Endothelial cell of umbilical vein (primary cell): ENCODE measurements around the gene KBTBD4. TPM values are rescaled to one million over a fixed set of nuclear protein-coding genes. Genes with fewer than 3 reads are reported as not detected.

ENCODE experiments used
- BruUV-seq: library from RNA; stranded (reverse); fragments of 400-500 nt; replicated peaks from 2 replicates; lab custom pipeline; 2021; lab: Mats Ljungman, UMichigan
- CTCF ChIA-PET: fragments of 300-600, 350-600 bp; sonication (Branson Sonifier 250); formaldehyde crosslinking; loops from one replicate; lab custom pipeline; 2021; ENCODE audit warnings: antibody characterized with exemption, inconsistent platforms; lab: Charles Lee
- POLR2A ChIA-PET: fragments of 300-600, 350-600 bp; sonication (Branson Sonifier 250); formaldehyde crosslinking; loops from one replicate; lab custom pipeline; 2021; ENCODE audit warnings: antibody characterized with exemption, inconsistent platforms; lab: Charles Lee
- DNase-seq: peaks from one replicate; pipeline ENCODE4 v3.0.0-alpha.2; 2011; ENCODE audit warnings: low read depth, low spot score
- FAIRE-seq: peaks from 2 replicates; lab custom pipeline; 2011; peaks lifted over from hg19 to GRCh38; lab: Jason Lieb, UNC
- H2AFZ ChIP-seq: 2 replicates; pipeline ENCODE4 v1.6.0; 2012; ENCODE audit warnings: low read depth, low read length, control low read depth, inconsistent platforms
- H3K27ac ChIP-seq: 2 replicates; pipeline ENCODE4 v1.5.1; 2011; ENCODE audit warnings: low read depth, mild to moderate bottlenecking, control low read depth, low read length, moderate library complexity; ENCODE audit not compliant: insufficient read depth
- H3K27me3 ChIP-seq, 2 experiments: 2 replicates each; pipeline versions ENCODE4 v1.6.0 to v1.6.1; 2011; ENCODE audit warnings: low read length in 2 of 2, mixed read lengths in 1 of 2; ENCODE audit not compliant: control insufficient read depth in 2 of 2, insufficient read depth in 2 of 2
- H3K36me3 ChIP-seq, 2 experiments: 2 replicates in 1 of 2; 3 replicates in 1 of 2; pipeline ENCODE4 v1.5.1; 2011; ENCODE audit warnings: low read length in 2 of 2, mild to moderate bottlenecking in 1 of 2, moderate library complexity in 1 of 2; ENCODE audit not compliant: control insufficient read depth in 2 of 2, insufficient read depth in 2 of 2; ENCODE audit errors: extremely low read depth in 1 of 2
- H3K4me1 ChIP-seq: 3 replicates; pipeline ENCODE4 v1.5.1; 2011; ENCODE audit warnings: mild to moderate bottlenecking, low read length; ENCODE audit not compliant: control insufficient read depth, insufficient read depth; ENCODE audit errors: extremely low read depth
- H3K4me2 ChIP-seq: 2 replicates; pipeline ENCODE4 v1.6.1; 2011; ENCODE audit warnings: low read length, control low read depth, mixed read lengths; ENCODE audit not compliant: insufficient read depth
- H3K4me3 ChIP-seq, 3 experiments: fragments of 200-600 bp in 1 of 3; sonication (generic), shearing (Covaris generic) in 1 of 3; replicated peaks in 1 of 3; 2 replicates each; pipeline ENCODE4 v1.5.1; 2011 to 2016; ENCODE audit warnings: control low read depth in 3 of 3, low read length in 3 of 3, mild to moderate bottlenecking in 2 of 3, inconsistent platforms in 1 of 3, low read depth in 1 of 3, moderate library complexity in 1 of 3; ENCODE audit not compliant: insufficient read depth in 1 of 3
- H3K79me2 ChIP-seq: 2 replicates; pipeline ENCODE4 v1.6.0; 2012; ENCODE audit warnings: low read length, inconsistent platforms; ENCODE audit not compliant: control insufficient read depth, insufficient read depth
- H3K9ac ChIP-seq: replicated peaks from 2 replicates; pipeline ENCODE3; 2011; ENCODE audit warnings: low read length, control low read depth; ENCODE audit not compliant: insufficient read depth; ENCODE audit errors: extremely low read depth
- H3K9me1 ChIP-seq: replicated peaks from 3 replicates; pipeline ENCODE4 v1.6.0; 2011; ENCODE audit warnings: mild to moderate bottlenecking, low read length; ENCODE audit not compliant: control insufficient read depth, insufficient read depth; ENCODE audit errors: extremely low read depth
- H3K9me3 ChIP-seq: replicated peaks from 2 replicates; pipeline ENCODE4 v1.5.1; 2012; ENCODE audit warnings: low read length, inconsistent platforms; ENCODE audit not compliant: control insufficient read depth, insufficient read depth
- H4K20me1 ChIP-seq: replicated peaks from 2 replicates; pipeline ENCODE3; 2011; ENCODE audit warnings: mild to moderate bottlenecking, low read length; ENCODE audit not compliant: control insufficient read depth, insufficient read depth; ENCODE audit errors: extremely low read depth
- CTCF ChIP-seq, 2 donors: IDR thresholded peaks; 1 replicate in 1 of 2; 2 replicates in 1 of 2; pipeline ENCODE4 v1.5.1; 2011; ENCODE audit warnings: low read length in 2 of 2, mild to moderate bottlenecking in 2 of 2, moderate library complexity in 2 of 2, control low read depth in 1 of 2, inconsistent platforms in 1 of 2, low read depth in 1 of 2; ENCODE audit not compliant: insufficient read depth in 1 of 2; ENCODE audit errors: extremely low read depth in 1 of 2
- EZH2 ChIP-seq: IDR thresholded peaks from 2 replicates; pipeline ENCODE4 v1.6.1; 2012; ENCODE audit warnings: borderline replicate concordance, low read depth, mild to moderate bottlenecking, moderate library complexity, low read length, inconsistent platforms; ENCODE audit not compliant: severe bottlenecking
- FOS ChIP-seq: IDR thresholded peaks from 2 replicates; pipeline ENCODE4 v1.6.1; 2011; ENCODE audit warnings: mild to moderate bottlenecking, low read length, moderate library complexity, borderline replicate concordance; ENCODE audit not compliant: insufficient read depth
- GATA2 ChIP-seq: IDR thresholded peaks from 2 replicates; pipeline ENCODE4 v1.7.0; 2011; ENCODE audit warnings: low read depth, mild to moderate bottlenecking, moderate library complexity, mixed read lengths, low read length; ENCODE audit not compliant: insufficient read length, insufficient read depth
- JUN ChIP-seq: IDR thresholded peaks from 2 replicates; pipeline ENCODE4 v1.6.1; 2011; ENCODE audit warnings: borderline replicate concordance, low read depth; ENCODE audit not compliant: insufficient read length, insufficient read depth
- MAX ChIP-seq: IDR thresholded peaks from 2 replicates; pipeline ENCODE4 v1.6.1; 2011; ENCODE audit not compliant: insufficient read depth, insufficient read length
- MYC ChIP-seq: IDR thresholded peaks from one replicate; pipeline ENCODE4 v1.6.1; 2011; ENCODE audit warnings: mild to moderate bottlenecking, low read depth, low read length
- POLR2A ChIP-seq: IDR thresholded peaks from 2 replicates; pipeline ENCODE4 v1.6.1; 2012; ENCODE audit warnings: low read depth, mild to moderate bottlenecking, control low read depth, low read length
- POLR2AphosphoS5 ChIP-seq: IDR thresholded peaks from 2 replicates; pipeline ENCODE4 v1.6.1; 2012; ENCODE audit warnings: low read depth, mild to moderate bottlenecking, control low read depth, low read length, moderate library complexity; ENCODE audit not compliant: insufficient read depth
- dilution Hi-C: fragments of 300-500 bp; cut with MboI; formaldehyde crosslinking; loops from one replicate; pipeline ENCODE4 v1.15.0; 2019; ENCODE audit warnings: low sequenced_read_pairs; ENCODE audit not compliant: extremely low pct_ligation_motif_present
- intact Hi-C: fragments of 100-400 bp; cut with micrococcal nuclease; formaldehyde crosslinking; loops from one replicate; pipeline ENCODE4 v1.10.0; 2022
- polyA plus RNA-seq, 4 experiments: library from polyadenylated mRNA; depleted of rRNA in 3 of 4; stranded (reverse) in 3 of 4; unstranded in 1 of 4; fragments of >200 nt; gene quantifications; 2 replicates each; pipeline versions ENCODE4 v1.2.1 to v1.2.3, GENCODE V29; 2011 to 2012; ENCODE audit warnings: missing spikeins in 1 of 4
- total RNA-seq: library from RNA; stranded (reverse); gene quantifications from 2 replicates; pipeline ENCODE4 v1.2.3, GENCODE V29; 2021

KBTBD4 gene
- total and polyA plus RNA-seq, 2 donors (not counting 3 experiments of a cell fraction or from before 2014, with no cell fraction given): 16.3 to 23.2 TPM

GRCh38 chr11:47628026-47628425, 49.3 kb upstream of the KBTBD4 start:
- FAIRE-seq: no peak
- H3K4me3 ChIP-seq: no peak overlapping the region
- peaks cover 12 to 25% of the 10 kb centered on the region in 2 experiments for H3K36me3 ChIP-seq
- H3K9me1 ChIP-seq: no peaks in the 10 kb centered on the region
- no peaks in the 10 kb centered on the region for H3K27me3 ChIP-seq
- H3K4me1 ChIP-seq: no peaks in the 10 kb centered on the region
- ChIA-PET CTCF (interaction anchor here (2.3 kb wide), 1 partner anchor 11 kb away, joined by 7 read pairs; no protein-coding TSS in a partner anchor), POLR2A (no interaction called here)
- BruUV-seq: no TSS peak
- H3K9me3 ChIP-seq: no peaks in the 10 kb centered on the region
- H3K27ac ChIP-seq: no peak overlapping the region
- no peak overlapping the region for H2AFZ ChIP-seq
- dilution Hi-C loops (no loop called here), intact Hi-C loops (no loop called here)
- no peaks in the 10 kb centered on the region for H4K20me1 ChIP-seq
- no peaks in the 10 kb centered on the region for H3K79me2 ChIP-seq
- H3K9ac ChIP-seq: no peak overlapping the region
- TF ChIP-seq MAX (no peak), CTCF (IDR thresholded peaks at IDR 0.05; ENCODE audit: extremely low read depth in 1 of 2, insufficient read depth in 1 of 2, low read depth in 1 of 2, low read length in 2 of 2) (no peak), FOS (no peak), JUN (no peak), EZH2 (no peak), POLR2A (no peak)
- H3K4me2 ChIP-seq: no peak overlapping the region
- DNase-seq: no peak

GRCh38 chr11:47626234-47626633, 47.5 kb upstream of the KBTBD4 start:
- Histone ChIP-seq H3K9me1 (no peaks in the 10 kb centered on the region), H3K9me3 (no peaks in the 10 kb centered on the region), H3K4me2 (no peak overlapping the region), H3K9ac (no peak overlapping the region), H4K20me1 (no peaks in the 10 kb centered on the region), H3K4me1 (no peaks in the 10 kb centered on the region), H3K36me3 (peaks cover 12 to 27% of the 10 kb centered on the region in 2 experiments), H3K4me3 (no peak overlapping the region), H3K79me2 (no peaks in the 10 kb centered on the region), H3K27me3 (no peaks in the 10 kb centered on the region), H2AFZ (no peak overlapping the region), H3K27ac (no peak overlapping the region)
- dilution Hi-C loops: no loop called here
- ChIA-PET POLR2A (no interaction called here), CTCF (no interaction called here)
- DNase-seq (no peak), FAIRE-seq (no peak)
- TF ChIP-seq POLR2AphosphoS5: no peak
- no peak for TF ChIP-seq CTCF (IDR thresholded peaks at IDR 0.05; ENCODE audit: extremely low read depth in 1 of 2, insufficient read depth in 1 of 2, low read depth in 1 of 2, low read length in 2 of 2)
- no peak for TF ChIP-seq MYC
- no peak for TF ChIP-seq EZH2
- TF ChIP-seq FOS: no peak
- no peak for TF ChIP-seq GATA2
- TF ChIP-seq JUN: no peak
- TF ChIP-seq MAX: no peak
- no peak for TF ChIP-seq POLR2A
- intact Hi-C loops: no loop called here
- no TSS peak for BruUV-seq
